DMS114 treated with DMSO at 0.1 percent for 48 hours (cell line): ENCODE measurements around the gene TK1.
"Not testable (repeated sequence)": the region's sequence is repeated elsewhere in the genome, so short reads cannot be mapped to it uniquely, and the experiment has no call there.

ENCODE experiments used
- DNase-seq: peaks from one replicate; lab custom pipeline; 2025; ENCODE audit not compliant: unreplicated experiment; lab: John Stamatoyannopoulos, UW

TK1 gene

GRCh38 chr17:78154903-78155811 is 31.7 kb downstream of the TK1 start:
- DNase-seq, result no peak

- no peak for DNase-seq
Observed at GRCh38 chr17:78151514-78152008, 35.3 kb downstream of the TK1 start.

- no peak for DNase-seq
Observed at GRCh38 chr17:78148286-78149016, 38.4 kb downstream of the TK1 start.

- DNase-seq, result no peak
Observed at GRCh38 chr17:78147315-78147998, 39.4 kb downstream of the TK1 start.

- no peak for DNase-seq
Observed at GRCh38 chr17:78146881-78147280, 40.0 kb downstream of the TK1 start.

GRCh38 chr17:78146471-78146869 is 40.4 kb downstream of the TK1 start:
- no peak for DNase-seq

GRCh38 chr17:78144736-78145641 is 41.9 kb downstream of the TK1 start:
- no peak for DNase-seq

- no peak for DNase-seq
Observed at GRCh38 chr17:78144147-78144719, 42.6 kb downstream of the TK1 start.

GRCh38 chr17:78143214-78144146 is 43.4 kb downstream of the TK1 start:
- DNase-seq, result no peak

GRCh38 chr17:78142119-78142861 is 44.6 kb downstream of the TK1 start:
- no peak for DNase-seq

- no peak for DNase-seq
Observed at GRCh38 chr17:78141437-78142118, 45.3 kb downstream of the TK1 start.

- peak; percentile 89 for DNase-seq
Observed at GRCh38 chr17:78140169-78141051, 46.4 kb downstream of the TK1 start.

- DNase-seq, result not testable (repeated sequence)
Observed at GRCh38 chr17:78139861-78140168, 47.0 kb downstream of the TK1 start.

GRCh38 chr17:78138204-78139060 is 48.4 kb downstream of the TK1 start:
- no peak for DNase-seq

- no peak for DNase-seq
Observed at GRCh38 chr17:78137392-78138203, 49.3 kb downstream of the TK1 start.
